Right cardiac atrium (tissue), 5 donors: Measurements from ENCODE around the gene USO1. TPM values are rescaled to one million over a fixed set of nuclear protein-coding genes. Genes with fewer than 3 reads are reported as not detected.

Experiments
- polyA plus RNA-seq: library from polyadenylated mRNA; stranded (reverse); fragments of 200-250 nt; gene quantifications from one replicate; pipeline ENCODE4 v1.2.3, GENCODE V29; 2013
- total RNA-seq, 4 donors: library from RNA; stranded (reverse); fragmentation: NEBNext Ultra II Directional; extraction: Animal tissue kit (Norgen Biotek cat#: 25700); gene quantifications; one replicate each; pipeline ENCODE4 v1.2.1, GENCODE V29; 2021
- donor health status: healthy with polysubstance abuse.
- donor health status: DM: no; HTN: yes; CAD: no.
- donor health status: DM: no; HTN: no; CAD: no.
- donor health status: DM: no; HTN: yes; CAD: no; lungs with severe emphysema.
- donor health status: DM: yes; HTN: yes; CAD: no.

USO1 gene
- total and polyA plus RNA-seq, 5 donors, result 47.4 to 103 (median 98.1) TPM

Other genes starting within 250 kb of the USO1 start
- gene RCHY1, start 210.2 kb upstream of the USO1 start, total RNA-seq, result 10 to 100 TPM; 40.9 to 56.7 (median 49.2) TPM
- 26.1 TPM for gene RCHY1, start 210.2 kb upstream of the USO1 start, polyA plus RNA-seq
- 10 to 100 TPM; 13.9 to 21.7 (median 19.2) TPM for gene THAP6, start 210.1 kb upstream of the USO1 start, total RNA-seq
- gene THAP6, start 210.1 kb upstream of the USO1 start, polyA plus RNA-seq, result 8.5 TPM
- gene ODAPH, start 168.5 kb upstream of the USO1 start, total RNA-seq, result not detected
- gene ODAPH, start 168.5 kb upstream of the USO1 start, polyA plus RNA-seq, result not detected
- 1 to 10 TPM in 3 of 4 donors, under 1 TPM in 1; 0.64 to 1.5 (median 1.2) TPM for gene CDKL2, start 94.0 kb upstream of the USO1 start, total RNA-seq
- gene CDKL2, start 94.0 kb upstream of the USO1 start, polyA plus RNA-seq, result 0.43 TPM
- gene G3BP2, start 51.2 kb upstream of the USO1 start, total RNA-seq, result 100 to 1,000 TPM in 1 of 4 donors, 10 to 100 TPM in 3; 79.5 to 124 (median 86.8) TPM
- gene G3BP2, start 51.2 kb upstream of the USO1 start, polyA plus RNA-seq, result 22.3 TPM
- not detected for gene PPEF2, start 177.9 kb downstream of the USO1 start, total RNA-seq
- not detected for gene PPEF2, start 177.9 kb downstream of the USO1 start, polyA plus RNA-seq
- 10 to 100 TPM; 15.3 to 18.4 (median 16.4) TPM for gene NAAA, start 216.4 kb downstream of the USO1 start, total RNA-seq
- gene NAAA, start 216.4 kb downstream of the USO1 start, polyA plus RNA-seq, result 12.7 TPM